Amniotic stem cell (primary cell): ENCODE data around the gene TTC39A.

Experiments used
- DNase-seq: peaks from one replicate; lab custom pipeline; 2025; lab: John Stamatoyannopoulos, UW

The TTC39A gene

DNA sequence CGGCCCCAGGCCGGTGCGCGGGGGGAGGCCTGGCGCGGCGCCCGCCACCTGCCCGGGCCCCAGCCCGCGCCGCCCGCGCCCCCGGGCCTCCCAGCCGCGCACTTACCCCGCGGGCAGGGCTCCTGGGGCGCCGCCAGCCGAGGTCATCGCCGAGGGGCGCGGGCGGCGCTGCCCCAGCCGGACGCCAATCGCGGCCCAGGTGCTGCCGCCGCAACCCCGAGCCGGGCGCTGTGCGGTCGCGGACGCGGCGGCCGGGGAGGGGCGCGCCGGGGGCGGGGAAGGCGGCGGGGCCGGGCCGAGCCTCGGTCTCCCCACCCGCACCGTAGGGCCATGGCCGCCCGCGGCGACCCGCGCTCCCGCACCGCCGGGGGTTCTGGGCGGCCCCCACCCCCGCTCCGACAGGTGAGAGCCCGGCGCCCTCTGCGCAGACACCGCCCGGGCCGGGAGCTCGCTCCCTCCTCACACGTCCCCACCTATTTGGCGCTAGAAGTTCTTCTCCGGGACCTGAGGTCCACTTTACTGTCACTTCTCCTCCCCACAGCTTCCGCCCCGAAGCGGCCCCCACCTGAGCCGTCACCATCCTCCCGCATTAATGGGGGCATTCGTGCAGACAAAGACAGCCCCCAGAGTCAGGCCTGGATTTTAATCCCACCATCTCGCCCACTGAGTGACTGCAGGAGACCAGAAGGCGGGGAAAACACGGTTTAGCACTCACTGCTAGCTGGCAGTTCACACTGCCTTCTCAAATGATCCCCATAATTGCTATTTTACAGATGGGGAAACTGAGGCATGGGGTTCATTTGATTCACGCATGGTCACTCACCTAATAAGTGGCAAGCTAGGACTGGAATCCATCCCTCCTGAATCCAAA lies at the start of gene TTC39A:
Gene TTC39A, minus strand, starts transcription at position 232 of the 871 bp plus-strand sequence. Its CDS starts 85 bp downstream, at position 147.
- DNase-seq: no peak

DNA sequence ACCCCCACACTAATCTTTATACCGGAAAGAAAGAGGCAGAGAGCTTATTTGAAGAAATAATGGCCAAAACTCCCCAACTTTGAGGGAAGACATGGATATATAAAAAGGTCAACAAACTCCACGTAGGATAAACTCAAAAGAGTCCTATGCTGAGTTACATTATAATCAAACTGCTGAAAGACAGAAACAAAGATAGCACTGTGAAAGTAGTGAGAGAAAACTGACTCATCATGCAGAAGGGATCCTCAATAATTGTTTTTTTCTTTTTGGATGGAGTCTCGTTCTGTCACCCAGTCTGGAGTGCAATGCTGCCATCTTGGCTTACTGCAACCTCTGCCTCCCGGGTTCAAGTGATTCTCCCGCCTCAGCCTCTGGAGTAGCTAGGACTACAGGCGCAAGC lies 48.5 kb upstream of the TTC39A start:
- DNase-seq: no peak

DNA sequence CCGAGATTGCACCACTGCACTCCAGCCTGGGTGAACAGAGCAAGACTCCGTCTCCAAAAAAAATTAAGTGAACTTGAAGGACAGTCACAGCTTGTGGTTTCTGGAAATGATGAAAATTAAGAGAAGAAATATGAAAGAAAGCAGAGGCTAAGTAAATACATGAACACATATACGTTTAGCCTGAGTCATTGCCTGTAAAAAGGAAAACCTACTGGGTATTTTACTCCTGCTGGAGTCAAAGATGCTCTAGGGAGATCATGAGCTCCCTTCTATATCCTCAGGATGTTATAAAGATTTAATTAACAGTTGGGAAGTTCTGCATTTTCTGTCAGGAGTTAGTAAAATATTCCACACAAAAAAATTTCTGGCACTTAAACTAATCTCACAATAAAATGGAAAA lies 43.5 kb upstream of the TTC39A start:
- DNase-seq: no peak

DNA sequence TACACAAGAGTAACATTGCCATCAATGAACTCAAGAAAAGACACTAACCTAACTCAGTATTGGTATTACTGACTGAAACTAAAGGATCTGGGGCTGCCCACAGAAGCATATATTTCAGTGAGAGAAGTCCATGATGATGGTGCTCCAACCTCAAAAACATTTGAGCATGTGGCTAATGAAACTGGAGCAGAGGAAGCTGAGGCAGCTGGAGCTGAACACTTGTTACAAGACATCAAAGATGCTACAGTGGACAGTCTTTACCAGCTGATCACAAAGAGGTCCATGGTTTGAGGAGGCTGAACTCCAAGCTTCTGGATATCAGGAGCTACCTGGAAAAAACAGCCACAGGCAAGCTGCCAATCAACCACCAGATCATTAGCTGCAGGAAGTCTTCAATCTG lies 42.2 kb upstream of the TTC39A start:
- DNase-seq: no peak

DNA sequence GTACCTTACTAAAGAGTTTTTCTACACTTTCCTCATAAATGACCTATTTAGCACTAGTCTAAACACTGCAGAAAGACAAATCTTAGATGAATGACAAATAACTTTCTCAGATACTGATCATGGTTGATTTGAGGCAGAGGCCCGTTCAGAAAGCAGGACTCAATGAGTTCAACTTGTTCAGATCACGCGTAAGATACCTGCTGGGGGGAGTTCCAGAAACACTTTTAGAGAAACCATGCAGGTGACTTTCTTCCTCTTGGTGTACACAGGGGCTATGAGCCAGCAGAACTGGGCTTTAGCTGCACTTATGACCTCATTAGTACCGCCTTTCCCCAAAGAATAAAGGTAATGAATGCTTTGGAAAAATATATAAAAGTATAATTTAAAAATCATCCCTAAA lies 38.8 kb upstream of the TTC39A start:
- DNase-seq: no peak

DNA sequence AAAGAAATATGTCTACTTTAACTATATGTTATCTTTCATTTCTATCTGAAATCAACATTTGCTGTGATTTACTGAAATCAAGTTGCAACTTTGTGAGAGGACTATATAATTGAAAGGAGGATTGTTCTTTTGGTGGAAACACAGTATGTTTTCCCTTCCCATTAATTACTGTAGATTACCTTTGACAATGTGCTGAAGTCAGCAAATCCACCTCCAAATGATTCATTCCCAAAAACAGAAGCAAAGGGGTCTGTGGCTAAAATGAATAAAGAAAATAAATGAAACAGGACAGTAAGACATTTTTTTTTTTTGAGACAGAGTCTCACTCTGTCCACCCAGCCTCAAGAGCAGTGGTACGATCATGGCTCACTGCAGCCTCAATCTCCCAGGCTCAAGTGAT lies 35.4 kb upstream of the TTC39A start:
- no peak for DNase-seq

DNA sequence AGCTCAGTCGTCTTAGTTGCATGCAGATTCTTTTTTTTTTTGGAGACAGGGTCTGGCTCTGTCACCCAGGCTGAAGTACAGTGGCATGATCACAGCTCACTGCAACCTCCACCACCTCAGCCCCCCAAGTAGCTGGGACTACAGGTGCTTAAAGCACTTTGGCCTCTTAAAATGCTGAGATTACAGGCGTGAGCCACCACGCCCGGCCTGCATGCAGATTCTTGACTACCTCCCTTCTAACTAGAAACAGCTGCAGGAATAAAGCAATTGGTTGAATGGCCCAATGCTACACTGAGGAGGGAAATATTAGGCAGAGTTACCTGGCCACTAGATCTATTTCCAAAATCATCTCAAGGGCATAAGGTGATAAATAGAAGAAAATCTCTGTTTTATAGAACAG lies 29.5 kb upstream of the TTC39A start:
- DNase-seq: no peak

DNA sequence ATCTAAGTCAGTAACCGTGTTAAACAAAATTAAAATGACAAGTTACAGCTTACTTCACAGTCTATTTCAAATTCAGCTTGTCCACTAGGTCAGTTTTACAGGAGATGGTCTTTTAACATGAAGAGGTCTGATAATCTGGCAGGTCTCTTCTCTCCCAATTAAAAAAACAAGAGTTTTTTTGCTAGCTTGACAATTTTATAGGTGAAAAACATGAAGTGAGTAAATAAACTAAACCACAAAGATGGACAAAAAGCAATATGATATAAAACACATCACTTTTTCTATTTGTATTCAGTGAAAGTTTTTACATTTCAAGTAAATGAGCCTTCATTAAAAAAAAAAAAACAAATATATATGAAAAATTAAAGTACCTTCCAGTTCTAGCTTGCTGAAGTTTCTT lies 25.0 kb upstream of the TTC39A start:
- no peak for DNase-seq

DNA sequence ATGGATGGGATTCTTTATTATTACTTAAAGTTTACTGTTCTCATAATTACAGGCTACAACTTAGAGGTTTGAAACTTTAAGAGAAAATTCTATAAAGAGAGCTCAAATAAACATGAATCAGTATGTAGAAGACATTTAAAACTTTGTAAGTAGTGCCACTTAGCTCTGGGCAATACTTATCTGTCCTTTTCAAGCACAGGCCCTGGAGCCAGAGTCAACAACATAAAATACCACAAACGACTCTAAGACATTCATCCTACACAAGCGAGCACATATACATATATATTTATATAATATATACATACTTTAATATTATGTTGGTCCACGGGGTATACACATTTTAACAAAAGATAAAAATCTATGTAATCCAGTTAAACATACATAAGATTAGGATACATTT lies 24.1 kb upstream of the TTC39A start:
- DNase-seq: no peak

DNA sequence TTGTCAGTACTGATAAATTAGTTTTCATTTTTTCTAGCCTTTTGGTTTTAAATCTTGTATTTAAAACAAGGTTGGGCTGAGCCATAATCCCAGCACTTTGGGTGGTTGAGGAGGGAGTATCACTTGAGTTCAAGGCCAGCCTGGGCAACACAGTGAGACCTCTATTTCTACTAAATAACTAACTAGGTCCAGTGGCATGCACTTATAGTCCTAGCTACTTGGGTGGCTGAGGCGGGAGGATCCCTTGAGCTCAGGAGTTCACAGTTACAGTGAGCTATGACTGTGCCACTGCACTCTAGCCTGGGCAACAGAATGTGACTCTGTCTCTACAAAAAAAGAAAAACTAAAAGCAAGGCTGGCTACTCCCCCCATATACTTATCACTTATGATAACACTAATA lies 21.5 kb upstream of the TTC39A start:
- DNase-seq: no peak

DNA sequence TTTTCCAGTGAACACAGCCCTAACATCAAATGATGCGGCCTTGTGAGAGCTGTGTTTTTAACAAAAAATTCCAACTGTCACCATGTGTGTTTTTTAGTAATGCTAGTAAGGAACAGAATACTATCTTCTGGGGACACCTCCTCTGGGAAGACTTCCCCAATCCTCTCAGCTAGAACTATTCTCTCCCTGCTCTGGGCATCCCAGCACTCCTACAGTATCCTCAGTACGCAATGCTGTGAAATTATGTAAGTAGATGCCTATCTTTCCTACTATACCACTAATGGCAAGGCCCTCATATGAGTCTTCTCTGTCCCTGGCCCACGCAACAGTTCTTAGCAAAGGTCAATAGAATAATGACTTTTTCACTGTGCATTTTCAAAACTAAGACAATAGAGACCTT lies 19.5 kb upstream of the TTC39A start:
- no peak for DNase-seq

DNA sequence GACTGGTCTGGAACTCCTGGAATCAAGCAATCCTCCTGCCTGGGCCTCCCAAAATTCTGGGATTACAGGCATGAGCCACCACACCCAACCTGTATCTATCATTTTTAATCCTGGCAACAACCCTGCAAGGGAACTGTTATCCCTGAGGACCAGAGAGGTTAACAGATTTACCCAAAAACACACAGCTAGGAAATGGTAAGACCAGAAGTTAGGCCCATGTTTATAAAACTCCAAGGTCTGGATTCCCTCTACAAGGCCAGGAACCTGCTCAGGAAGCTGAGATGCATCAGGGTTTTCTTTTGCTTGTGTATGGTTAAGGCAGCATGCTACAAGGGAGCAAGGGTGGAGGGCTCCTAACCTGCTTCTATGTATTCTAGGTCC lies 17.8 kb upstream of the TTC39A start:
- no peak for DNase-seq

DNA sequence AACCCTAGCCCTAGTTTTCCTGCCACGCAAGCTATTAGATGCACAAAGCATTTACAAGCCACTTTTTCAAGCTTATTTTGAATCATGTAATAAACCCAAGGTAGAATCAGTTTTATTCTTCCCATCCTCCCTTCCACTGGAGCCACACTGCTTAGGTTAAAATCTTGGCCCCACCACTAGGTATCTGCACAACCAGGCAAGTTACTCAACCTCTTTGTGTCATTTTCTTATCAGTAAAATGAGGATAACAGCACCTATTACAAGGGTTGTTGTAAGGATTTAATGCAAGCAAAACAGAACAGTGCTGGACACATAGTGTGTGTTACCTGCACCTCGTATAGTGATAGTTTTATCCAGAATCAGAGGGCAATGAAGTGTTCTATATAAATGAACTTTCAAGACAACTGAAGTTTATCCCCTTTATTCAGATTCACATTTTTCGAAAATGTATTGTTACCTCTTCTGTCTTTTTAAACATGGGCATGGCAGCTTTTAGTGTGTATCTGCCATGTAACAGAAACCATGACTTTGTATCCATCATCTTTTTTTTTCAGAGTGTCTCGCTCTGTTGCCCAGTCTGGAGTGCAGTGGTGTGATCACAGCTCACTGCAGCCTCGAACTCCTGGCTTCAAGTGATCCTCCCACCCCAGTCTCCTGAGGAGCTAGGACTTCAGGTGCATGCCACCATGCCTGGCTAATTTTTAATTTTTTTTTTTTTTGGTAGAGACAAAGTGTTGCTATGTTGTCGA lies 17.2 kb upstream of the TTC39A start:
- DNase-seq: no peak

DNA sequence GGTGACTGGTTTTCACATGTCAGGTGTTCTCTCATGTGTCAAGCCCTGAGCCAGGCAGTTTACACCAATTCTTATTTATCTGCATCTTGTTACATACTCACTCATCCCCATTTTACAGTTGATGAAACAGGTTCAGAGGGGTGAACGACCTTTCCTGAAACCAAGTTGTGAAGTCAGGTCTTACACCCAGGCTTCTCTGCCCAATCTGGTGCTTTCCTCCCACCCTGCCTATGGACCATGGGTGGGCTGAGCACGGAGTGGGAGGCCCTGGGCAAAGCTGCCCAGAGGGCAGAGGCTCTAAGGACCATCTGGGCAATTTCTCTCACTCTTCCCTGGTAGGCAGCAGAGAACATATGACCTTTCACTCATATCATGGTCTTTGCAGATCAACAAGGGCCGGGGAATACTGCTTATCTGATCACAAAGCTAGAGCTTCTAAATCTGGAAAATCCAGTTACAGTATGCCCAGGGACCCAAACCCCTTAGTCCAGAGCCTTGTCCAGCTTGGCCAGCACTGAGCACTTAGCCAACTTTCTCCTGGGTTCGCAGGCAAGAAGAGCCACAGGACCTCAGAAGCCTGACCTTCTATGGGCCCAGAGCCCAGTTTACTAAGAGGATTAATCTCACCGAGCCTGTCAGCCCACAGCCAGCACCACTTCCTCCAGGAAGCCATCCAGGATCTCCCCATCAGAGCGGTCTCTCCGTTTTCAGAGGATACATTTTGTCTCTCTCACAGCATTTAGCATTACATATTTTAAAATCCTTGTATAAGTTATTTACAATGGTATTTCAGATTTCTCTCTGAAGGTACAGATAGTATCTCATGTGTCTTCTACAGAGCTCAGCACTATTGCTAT lies 16.0 kb upstream of the TTC39A start:
- DNase-seq: no peak

DNA sequence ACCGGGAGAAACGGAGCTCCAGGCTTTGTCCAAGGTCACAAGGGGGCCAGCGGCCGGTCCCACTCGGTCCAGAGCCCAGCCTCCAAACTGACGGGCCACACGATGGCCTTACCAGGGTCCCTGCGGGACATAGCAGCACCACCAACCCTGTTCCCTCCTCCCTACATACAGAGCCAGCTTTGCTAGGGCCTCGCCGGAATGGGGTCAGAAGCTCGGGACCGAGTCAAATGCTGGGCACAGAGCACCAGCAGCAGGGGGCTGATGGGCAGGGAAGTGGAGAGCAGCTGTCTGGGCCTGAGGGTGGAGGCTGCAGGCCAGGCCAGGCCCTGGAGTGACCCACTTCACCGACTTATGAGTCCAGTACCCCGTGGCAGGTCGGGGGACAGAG lies 14.9 kb upstream of the TTC39A start:
- DNase-seq: no peak

DNA sequence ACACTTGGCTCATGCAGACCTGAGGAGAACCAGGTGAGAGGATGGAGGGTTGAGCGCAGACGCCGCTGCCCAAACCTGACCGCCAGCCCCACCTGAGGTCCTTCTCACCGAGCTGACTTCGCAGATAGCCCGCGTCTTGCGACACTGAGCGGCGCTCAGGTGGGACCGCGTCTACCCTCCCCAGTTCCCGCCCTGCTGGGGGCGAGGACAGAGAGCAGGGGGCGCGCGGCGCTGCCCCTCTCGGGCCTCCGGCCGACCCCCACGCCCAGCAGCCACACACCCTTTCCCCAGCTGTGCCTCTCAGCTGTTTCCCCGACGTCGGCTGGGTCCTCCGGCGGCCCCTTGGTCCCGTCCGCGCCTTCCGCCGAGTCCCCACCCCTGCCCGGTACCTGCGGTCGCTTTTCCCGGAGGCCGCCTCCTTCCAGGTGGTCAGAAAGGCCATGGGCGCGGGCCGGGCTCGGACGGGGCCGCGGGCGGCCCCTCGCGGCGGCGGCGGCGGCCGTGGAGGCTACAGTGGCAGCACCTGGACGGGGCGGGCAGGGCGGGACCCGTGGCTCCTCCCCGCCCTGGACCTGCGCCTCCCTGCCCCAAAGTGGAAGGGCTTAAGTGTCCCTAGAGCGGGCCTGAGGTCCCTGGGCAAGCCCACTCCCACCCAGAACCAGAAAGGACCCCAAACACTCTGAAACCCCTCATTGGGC lies 14.4 kb upstream of the TTC39A start:
- no peak for DNase-seq

DNA sequence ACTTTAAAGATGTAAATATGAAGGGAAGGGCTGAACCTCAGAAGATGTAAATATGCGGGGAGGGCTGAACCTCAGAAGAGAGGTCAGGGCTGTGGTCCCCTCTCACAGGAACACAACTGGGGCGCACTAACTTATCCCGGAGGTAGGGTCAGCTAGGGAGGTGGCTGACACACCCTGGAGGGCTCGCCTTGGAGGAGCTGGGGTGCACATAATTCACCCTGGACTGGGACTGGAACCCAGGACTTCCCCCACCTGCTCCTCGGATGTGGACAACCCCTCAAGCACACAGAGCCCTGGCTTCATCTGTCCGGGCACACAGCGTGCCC lies 13.9 kb upstream of the TTC39A start:
- DNase-seq: no peak

DNA sequence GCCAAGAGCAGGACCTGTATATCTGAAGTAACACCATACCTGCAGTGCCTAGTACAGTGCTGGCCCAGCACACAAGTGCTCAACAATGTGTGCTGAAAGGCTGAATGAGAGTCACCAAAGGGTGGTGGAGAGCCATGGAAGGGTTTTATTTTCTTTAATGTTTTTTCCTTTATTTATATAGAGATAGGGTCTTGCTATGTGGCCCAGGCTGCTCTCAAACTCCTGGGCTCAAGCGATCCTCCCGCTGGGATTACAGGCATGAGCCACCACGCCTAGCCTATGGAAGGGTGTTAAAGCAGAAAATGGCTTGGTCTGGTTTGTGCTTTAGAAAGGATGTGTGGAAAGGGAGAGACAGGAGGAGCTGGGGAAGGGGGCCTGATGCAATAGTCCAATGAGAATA lies 13.3 kb upstream of the TTC39A start:
- DNase-seq: no peak

DNA sequence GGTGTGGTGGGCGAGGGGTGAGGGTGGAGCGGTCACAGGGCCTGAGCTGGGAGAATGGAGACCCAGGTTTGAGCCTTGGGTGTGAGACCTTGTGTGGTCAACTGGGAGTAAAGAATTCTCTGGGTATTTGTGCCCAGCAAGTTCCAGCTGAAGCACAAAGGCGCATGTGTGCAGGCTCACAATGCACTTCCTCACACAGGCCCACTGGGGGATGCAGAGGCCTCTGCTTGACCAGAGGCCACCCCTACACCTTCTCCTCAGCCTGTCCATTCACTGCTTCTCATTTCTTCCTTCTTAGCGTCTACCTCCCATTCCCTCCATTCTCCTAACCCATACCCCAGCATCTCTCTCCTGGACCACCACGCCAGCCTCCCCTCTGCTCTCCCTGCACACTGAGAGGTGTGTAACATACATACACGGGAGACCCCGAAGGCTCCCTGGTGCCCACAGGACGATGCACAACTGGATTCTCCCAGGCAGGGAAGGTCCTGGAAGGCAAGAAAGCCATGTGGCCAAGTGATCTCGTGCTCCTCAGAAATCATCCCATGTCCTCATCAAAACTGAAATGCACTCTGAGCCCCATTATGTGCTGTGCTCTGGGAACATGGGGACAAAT lies 12.3 kb upstream of the TTC39A start:
- DNase-seq: no peak

DNA sequence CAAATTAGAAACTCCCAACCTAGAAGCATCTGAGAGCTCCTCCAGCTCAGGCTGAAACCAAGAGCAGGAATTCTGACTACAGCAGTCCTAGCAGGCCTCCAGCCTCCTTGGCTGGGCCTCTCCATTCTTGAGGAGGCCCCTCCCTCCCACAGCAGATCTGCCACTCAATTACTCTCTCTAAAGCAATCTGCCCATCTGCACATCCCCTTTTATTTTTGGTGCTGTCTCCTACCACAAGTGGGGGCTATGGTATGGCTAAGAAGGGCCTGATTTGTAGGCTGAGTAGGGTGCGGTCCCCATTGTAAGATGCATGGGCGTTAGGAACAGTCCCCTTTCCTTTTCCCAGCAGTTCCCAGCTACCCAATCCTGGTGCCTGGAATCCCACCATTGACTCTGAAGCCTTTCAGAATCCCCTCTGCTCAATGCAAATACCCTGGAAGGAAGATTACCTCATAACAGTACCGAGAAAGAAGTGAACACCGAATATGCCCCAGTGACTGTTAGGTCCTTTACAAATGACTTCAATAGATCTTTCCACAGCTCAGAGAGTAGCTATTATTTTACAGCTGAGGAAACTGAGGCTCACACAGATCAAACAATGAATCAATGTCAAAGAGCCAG lies 11.6 kb upstream of the TTC39A start:
- no peak for DNase-seq

DNA sequence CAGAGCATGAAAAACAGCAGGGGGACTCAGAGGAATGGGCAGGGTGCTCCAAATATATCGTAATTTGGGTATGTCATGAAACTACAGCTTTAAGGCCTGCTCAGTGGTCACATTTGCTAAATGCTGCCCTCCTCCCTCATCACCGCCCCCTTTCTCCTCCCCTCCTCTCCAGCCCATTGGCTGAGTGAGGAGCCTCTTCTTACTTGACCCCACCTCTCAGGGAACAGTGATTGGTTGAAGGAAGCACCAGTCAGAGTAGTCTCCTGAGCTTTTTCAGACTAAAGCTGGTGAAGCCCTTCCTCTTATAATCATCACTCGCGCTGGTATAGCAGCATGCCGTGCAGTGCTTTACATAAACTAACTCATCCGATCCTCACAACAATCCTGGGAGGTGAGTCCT lies 10.0 kb upstream of the TTC39A start:
- no peak for DNase-seq
